ENCODE measurements around the gene STK26. TPM values are rescaled to one million over a fixed set of nuclear protein-coding genes. Genes with fewer than 3 reads are reported as not detected.
"Not testable (repeated sequence)": the region's sequence is repeated elsewhere in the genome, so short reads cannot be mapped to it uniquely, and the experiment has no call there.

The STK26 gene
- total and polyA plus RNA-seq, 3 donors from 2014 or later, result 3.5 to 3.7 (median 3.7) TPM

DNA sequence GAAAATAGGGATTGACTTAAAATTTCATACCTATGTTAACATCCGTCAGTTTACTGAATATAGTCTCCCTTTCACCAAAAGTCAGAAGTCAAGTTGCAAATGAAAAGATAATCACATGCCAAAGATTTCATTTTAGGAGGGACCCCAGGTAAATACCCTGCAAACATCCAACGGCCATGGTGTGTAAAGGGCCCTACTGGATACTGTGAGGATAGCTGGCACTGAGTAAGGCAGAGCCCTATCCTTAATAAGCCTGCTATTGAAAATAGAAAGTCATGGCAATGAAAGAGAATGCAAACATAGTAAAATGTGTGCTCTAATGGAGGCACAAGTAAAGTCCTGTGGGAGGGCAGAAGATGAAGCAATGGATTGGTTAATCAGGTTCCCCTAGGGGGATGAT lies 20.9 kb downstream of the STK26 start:
- no peaks in the 10 kb centered on the region for H3K27me3 ChIP-seq
- no peaks in the 10 kb centered on the region for H3K9me3 ChIP-seq
- intact Hi-C loops (cut with DNase I; ENCODE audit: low total_unique reads), result no loop called here
- no peaks in the 10 kb centered on the region for H3K36me3 ChIP-seq (ENCODE audit: low read depth, missing control alignments)
- no peak for DNase-seq
- TF ChIP-seq, protein P1, sequence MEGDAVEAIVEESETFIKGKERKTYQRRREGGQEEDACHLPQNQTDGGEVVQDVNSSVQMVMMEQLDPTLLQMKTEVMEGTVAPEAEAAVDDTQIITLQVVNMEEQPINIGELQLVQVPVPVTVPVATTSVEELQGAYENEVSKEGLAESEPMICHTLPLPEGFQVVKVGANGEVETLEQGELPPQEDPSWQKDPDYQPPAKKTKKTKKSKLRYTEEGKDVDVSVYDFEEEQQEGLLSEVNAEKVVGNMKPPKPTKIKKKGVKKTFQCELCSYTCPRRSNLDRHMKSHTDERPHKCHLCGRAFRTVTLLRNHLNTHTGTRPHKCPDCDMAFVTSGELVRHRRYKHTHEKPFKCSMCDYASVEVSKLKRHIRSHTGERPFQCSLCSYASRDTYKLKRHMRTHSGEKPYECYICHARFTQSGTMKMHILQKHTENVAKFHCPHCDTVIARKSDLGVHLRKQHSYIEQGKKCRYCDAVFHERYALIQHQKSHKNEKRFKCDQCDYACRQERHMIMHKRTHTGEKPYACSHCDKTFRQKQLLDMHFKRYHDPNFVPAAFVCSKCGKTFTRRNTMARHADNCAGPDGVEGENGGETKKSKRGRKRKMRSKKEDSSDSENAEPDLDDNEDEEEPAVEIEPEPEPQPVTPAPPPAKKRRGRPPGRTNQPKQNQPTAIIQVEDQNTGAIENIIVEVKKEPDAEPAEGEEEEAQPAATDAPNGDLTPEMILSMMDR (IDR thresholded peaks at IDR 0.05), result no peak
- TF ChIP-seq POLR2A (IDR thresholded peaks at IDR 0.05), result no peak
- 75 to 94% methylated on average over 2 of the region's 2 CpGs for WGBS, 2 donors
- H3K4me3 ChIP-seq, result no peak overlapping the region
- no peaks in the 10 kb centered on the region for H3K4me1 ChIP-seq
- H3K27ac ChIP-seq, result no peak overlapping the region

DNA sequence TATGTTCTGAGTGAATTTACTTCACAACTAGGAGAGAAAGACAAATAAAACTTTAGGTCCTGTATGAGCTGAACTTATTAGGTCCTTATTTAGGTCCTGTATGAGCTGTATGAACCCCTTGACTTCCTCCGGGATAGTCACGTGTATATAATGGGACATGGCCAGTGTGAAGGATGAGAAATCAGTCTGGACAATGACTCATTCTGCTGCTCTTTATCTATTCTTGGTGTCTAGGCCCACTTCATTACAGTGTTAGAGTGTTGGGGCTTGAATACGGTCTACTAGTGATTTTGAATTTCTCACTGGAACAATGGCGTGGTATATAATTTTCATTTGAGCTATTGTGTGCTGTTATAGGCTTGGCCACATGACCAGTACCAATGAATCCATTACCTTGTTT lies 21.9 kb downstream of the STK26 start:
- H3K4me3 ChIP-seq, result no peak overlapping the region
- no peaks in the 10 kb centered on the region for H3K36me3 ChIP-seq (ENCODE audit: low read depth, missing control alignments)
- TF ChIP-seq POLR2A (IDR thresholded peaks at IDR 0.05), result no peak
- TF ChIP-seq, protein P1 (IDR thresholded peaks at IDR 0.05), result no peak
- 93 to 94% methylated on average over 4 of the region's 4 CpGs for WGBS, 2 donors
- intact Hi-C loops (cut with DNase I; ENCODE audit: low total_unique reads), result no loop called here
- DNase-seq, result no peak
- H3K9me3 ChIP-seq, result no peaks in the 10 kb centered on the region
- H3K4me1 ChIP-seq, result no peaks in the 10 kb centered on the region
- H3K27me3 ChIP-seq, result no peaks in the 10 kb centered on the region
- H3K27ac ChIP-seq, result no peak overlapping the region

DNA sequence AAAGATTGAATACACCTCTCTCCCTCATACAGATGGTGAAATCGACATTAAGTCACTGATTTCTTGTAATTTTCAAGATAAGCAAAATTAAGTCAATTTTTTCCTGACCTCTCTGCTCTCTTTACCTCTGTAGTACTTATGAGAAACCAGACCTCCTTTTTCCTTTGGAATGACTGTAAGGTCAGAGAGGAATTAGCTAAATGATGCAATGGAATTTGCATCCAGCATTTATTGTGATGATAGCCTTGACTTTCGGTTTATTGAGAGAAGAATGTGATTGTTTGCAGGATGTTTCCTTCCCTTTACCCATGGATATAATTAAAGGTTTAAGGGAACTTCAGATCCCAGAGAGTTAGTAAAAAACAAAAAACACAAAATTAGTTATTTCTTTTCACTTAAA lies 22.4 kb downstream of the STK26 start:
- DNase-seq, result no peak
- intact Hi-C loops (cut with DNase I; ENCODE audit: low total_unique reads), result no loop called here
- Histone ChIP-seq H3K4me1 (no peaks in the 10 kb centered on the region), H3K27me3 (no peaks in the 10 kb centered on the region), H3K4me3 (no peak overlapping the region), H3K27ac (no peak overlapping the region), H3K9me3 (no peaks in the 10 kb centered on the region), H3K36me3 (ENCODE audit: low read depth, missing control alignments) (no peaks in the 10 kb centered on the region)
- no peak for TF ChIP-seq POLR2A (IDR thresholded peaks at IDR 0.05)
- TF ChIP-seq, protein P1 (IDR thresholded peaks at IDR 0.05), result no peak
- 57 to 64% methylated on average over 2 of the region's 2 CpGs for WGBS, 2 donors

DNA sequence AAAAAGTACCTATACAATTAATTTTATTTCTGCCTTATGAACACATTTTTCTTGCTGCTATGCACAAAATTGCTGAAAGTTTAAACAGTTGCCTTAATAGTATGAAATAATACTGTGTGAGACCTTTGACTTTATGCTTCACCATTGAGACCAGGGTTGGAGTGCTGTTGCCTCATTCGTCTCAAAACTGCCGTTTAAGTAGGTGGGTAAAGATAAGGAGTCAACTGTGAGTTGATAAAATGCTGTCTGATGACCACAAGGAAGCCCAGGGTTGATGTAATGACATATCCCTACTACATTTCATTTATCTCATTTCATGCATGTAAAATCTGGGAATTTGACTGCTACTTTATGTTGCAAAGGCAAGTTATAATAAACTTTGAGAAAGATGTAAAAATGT lies 23.4 kb downstream of the STK26 start:
- H3K27me3 ChIP-seq, result no peaks in the 10 kb centered on the region
- TF ChIP-seq POLR2A (IDR thresholded peaks at IDR 0.05), result no peak
- TF ChIP-seq, protein P1 (IDR thresholded peaks at IDR 0.05), result no peak
- H3K9me3 ChIP-seq, result no peaks in the 10 kb centered on the region
- intact Hi-C loops (cut with DNase I; ENCODE audit: low total_unique reads), result no loop called here
- no peak for DNase-seq
- no peak overlapping the region for H3K4me3 ChIP-seq
- WGBS, 2 donors, result 68 to 74% methylated on average over 2 of the region's 2 CpGs
- no peaks in the 10 kb centered on the region for H3K4me1 ChIP-seq
- no peak overlapping the region for H3K27ac ChIP-seq
- H3K36me3 ChIP-seq (ENCODE audit: low read depth, missing control alignments), result no peaks in the 10 kb centered on the region

DNA sequence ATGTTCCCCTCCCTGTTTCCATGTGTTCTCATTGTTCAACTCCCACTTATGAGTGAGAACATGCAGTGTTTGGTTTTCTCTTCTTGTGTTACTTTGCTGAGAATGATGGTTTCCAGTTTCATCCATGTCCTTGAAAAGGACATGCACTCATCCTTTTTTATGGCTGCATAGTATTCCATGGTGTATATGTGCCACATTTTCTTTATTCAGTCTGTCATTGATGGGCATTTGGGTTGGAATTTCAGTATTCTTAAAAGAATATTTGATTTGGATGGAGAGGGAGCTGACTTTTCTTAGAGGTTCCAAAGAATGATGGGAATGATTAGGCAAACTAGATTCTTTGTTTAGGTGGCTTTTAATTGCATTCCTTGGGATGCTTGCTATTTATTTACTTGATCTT lies 28.7 kb downstream of the STK26 start:
- intact Hi-C loops (cut with DNase I; ENCODE audit: low total_unique reads); H3K27ac ChIP-seq; DNase-seq; H3K4me3 ChIP-seq; H3K36me3 ChIP-seq (ENCODE audit: low read depth, missing control alignments); H3K9me3 ChIP-seq; H3K27me3 ChIP-seq; H3K4me1 ChIP-seq: not testable (repeated sequence)
